HepG2 (cell line): ENCODE data around the gene HK2.

Source experiments
- ATF1 ChIP-seq: IDR thresholded peaks from 2 replicates; pipeline ENCODE4 v1.6.1; 2016; ENCODE audit warnings: mild to moderate bottlenecking, control low read depth
- BRCA1 ChIP-seq: sonication (generic); formaldehyde crosslinking; IDR thresholded peaks from 2 replicates; pipeline ENCODE4 v1.4.0; 2020; ENCODE audit warnings: missing genetic modification reagents
- CTCF ChIP-seq: sonication (generic); formaldehyde crosslinking; IDR thresholded peaks from 2 replicates; pipeline ENCODE4 v1.5.0; 2020; ENCODE audit warnings: mild to moderate bottlenecking, missing genetic modification reagents, moderate library complexity
- E2F1 ChIP-seq: sonication (generic); formaldehyde crosslinking; IDR thresholded peaks from 2 replicates; pipeline ENCODE4 v1.5.0; 2020; ENCODE audit warnings: missing genetic modification reagents
- EP300 ChIP-seq, 3 experiments: sonication (generic) in 1 of 3; formaldehyde crosslinking in 1 of 3; IDR thresholded peaks; 2 replicates each; pipeline versions ENCODE4 v1.5.1 to v1.6.1; 2011 to 2020; ENCODE audit warnings: low read depth in 2 of 3, low read length in 2 of 3, borderline replicate concordance in 1 of 3, improper control_type of control experiment in 1 of 3, mild to moderate bottlenecking in 1 of 3, missing genetic modification reagents in 1 of 3, moderate library complexity in 1 of 3
- FOXA1 ChIP-seq, 2 experiments: fragments of 450-650 bp in 1 of 2; sonication (generic) in 1 of 2; formaldehyde crosslinking in 1 of 2; IDR thresholded peaks; 2 replicates each; pipeline versions ENCODE4 v1.4.0 to v1.6.1; 2016 to 2020; ENCODE audit warnings: missing genetic modification reagents in 1 of 2
- GMEB1 ChIP-seq: sonication (generic); formaldehyde crosslinking; IDR thresholded peaks from 2 replicates; pipeline ENCODE4 v1.5.1; 2020; ENCODE audit warnings: missing genetic modification reagents, mild to moderate bottlenecking, borderline replicate concordance
- SP1 ChIP-seq, 2 experiments: fragments of 450-650 bp in 1 of 2; sonication (generic) in 1 of 2; formaldehyde crosslinking in 1 of 2; IDR thresholded peaks; 2 replicates each; pipeline versions ENCODE4 v1.4.0 to v1.6.1; 2016 to 2020; ENCODE audit warnings: missing genetic modification reagents in 1 of 2
- SSRP1 ChIP-seq: IDR thresholded peaks from 2 replicates; pipeline ENCODE4 v1.6.1; 2016; ENCODE audit warnings: control low read depth
- ZNF274 ChIP-seq: sonication (generic); formaldehyde crosslinking; IDR thresholded peaks from 2 replicates; pipeline ENCODE4 v1.5.1; 2020; ENCODE audit warnings: mild to moderate bottlenecking, missing genetic modification reagents
- ZNF616 ChIP-seq: sonication (generic); formaldehyde crosslinking; IDR thresholded peaks from 2 replicates; pipeline ENCODE4 v1.5.0; 2020; ENCODE audit warnings: low read depth, mild to moderate bottlenecking, missing genetic modification reagents
- ZNF782 ChIP-seq: sonication (generic); formaldehyde crosslinking; IDR thresholded peaks from 2 replicates; pipeline ENCODE4 v1.4.0; 2020; ENCODE audit warnings: missing genetic modification reagents, mild to moderate bottlenecking, borderline replicate concordance

GRCh38 chr2:74814102-74814501 lies 19.8 kb upstream of the HK2 start:
- TF ChIP-seq CTCF (CRISPR knock-in tag) (no peak), EP300 (IDR thresholded peaks at IDR 0.05; ENCODE audit: low read depth in 2 of 2, low read length in 2 of 2) (no peak), EP300 (CRISPR knock-in tag; IDR thresholded peaks at IDR 0.05; ENCODE audit: borderline replicate concordance) (no peak), BRCA1 (CRISPR knock-in tag) (no peak), ATF1 (CRISPR knock-in tag) (no peak), SSRP1 (CRISPR knock-in tag) (no peak), E2F1 (CRISPR knock-in tag) (no peak), SP1 (IDR thresholded peaks at IDR 0.05) (no peak), SP1 (CRISPR knock-in tag; IDR thresholded peaks at IDR 0.05) (no peak), GMEB1 (no peak), FOXA1 (IDR thresholded peaks at IDR 0.05) (no peak), FOXA1 (CRISPR knock-in tag; IDR thresholded peaks at IDR 0.05) (no peak), ZNF274 (CRISPR knock-in tag) (no peak), ZNF782 (CRISPR knock-in tag) (no peak), ZNF616 (CRISPR knock-in tag) (no peak)
